GM04503 (cell line): ENCODE measurements around the gene CDKN2AIPNL.
A peak's percentile ranks its signal among the peaks of the same experiment; 100 is the strongest.

ENCODE experiments used
- DNase-seq: peaks from one replicate; pipeline ENCODE4 v3.0.0-alpha.2; 2012; ENCODE audit warnings: low read depth

Gene CDKN2AIPNL, protein sequence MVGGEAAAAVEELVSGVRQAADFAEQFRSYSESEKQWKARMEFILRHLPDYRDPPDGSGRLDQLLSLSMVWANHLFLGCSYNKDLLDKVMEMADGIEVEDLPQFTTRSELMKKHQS

DNA sequence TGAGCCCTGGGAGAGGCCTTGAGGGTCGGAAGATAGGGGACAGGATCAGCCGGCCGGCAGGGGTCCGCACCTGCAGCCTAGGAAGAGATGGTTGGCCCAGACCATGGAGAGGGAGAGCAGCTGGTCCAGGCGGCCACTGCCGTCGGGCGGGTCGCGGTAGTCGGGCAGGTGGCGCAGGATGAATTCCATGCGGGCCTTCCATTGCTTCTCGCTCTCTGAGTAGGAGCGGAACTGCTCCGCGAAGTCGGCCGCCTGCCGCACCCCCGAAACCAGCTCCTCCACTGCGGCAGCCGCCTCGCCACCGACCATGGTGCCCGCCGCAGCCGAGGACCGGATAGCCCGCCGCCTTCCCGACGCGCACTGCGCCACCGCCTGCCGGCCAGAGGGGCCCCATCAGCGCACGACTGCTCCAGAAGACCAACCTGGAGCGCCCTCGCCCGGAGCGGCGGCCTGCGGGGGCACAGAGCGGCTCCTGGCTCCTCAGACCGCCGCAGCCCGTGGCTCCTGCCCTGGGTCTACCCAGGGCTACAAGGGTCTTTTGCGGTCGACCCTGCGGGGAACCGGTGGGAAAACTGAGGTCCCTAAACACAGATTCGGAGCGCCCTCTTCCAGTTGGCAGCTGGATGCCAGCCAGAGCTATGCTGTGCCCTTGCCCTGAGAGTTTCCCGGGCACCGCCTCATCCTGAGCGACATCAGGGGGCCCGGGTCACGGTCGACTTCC, at the start of gene CDKN2AIPNL:
Gene CDKN2AIPNL (minus strand): TSS at position 336 of the 721 bp plus-strand sequence. CDS start 27 bp downstream, at position 309.
- no peak for DNase-seq

DNA sequence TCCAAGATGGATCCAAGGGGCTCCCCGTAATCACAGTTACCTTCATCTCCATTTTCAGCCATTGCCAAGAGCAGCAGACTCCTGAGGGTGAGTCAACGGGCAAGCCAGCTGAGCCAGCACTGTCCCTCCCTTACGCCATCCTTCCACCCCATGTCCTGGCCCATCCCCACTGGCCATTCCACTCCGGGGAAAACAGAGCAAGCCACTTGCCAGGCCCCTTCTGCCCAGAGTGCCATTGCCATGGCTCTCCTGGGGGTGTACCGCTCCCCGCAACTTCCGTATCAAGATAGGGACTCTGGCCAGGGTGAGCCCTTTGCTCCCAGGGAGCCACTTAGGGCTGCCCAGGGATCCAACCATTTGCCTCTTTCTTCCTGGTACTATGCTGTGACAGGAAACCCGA, 48.9 kb upstream of the CDKN2AIPNL start:
- no peak for DNase-seq

DNA sequence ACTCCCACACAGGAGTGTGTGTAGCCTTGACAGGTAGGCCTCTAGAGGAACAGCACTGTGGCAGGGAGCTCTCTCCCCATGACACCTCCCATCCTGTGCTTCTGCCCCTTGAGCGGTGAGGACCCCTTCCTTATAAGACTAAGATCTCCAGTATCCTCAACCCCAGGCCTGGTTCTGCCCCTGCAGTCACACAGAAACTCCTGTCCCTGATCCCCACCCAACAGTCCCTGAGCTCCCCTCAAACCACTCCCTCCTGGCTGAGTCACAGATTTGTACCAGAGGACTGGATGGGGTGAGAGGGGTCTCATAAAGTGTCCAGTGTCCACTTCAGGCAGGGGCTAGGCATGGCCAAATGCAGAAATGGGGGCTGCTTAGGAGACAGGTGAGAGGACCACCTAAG, 47.8 kb upstream of the CDKN2AIPNL start:
- no peak for DNase-seq

DNA sequence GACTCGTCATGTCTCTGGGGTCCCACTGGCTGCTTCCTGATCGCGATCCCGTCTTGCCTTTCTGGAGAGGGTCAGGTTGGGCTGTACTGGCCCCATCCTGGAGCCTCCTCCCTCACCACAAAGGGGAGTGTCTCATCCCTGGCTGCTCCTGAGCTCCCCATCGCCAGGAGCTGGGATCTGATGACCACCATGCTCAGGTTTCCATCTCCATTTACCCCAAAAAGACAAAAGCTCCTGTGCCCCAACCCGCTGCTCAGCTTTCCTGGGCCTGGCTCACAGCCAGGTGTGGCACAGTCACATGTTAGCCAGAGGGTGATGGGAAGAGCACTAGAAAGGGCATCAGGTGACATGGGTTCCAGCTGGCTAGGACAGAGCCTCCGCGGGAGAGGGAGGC, 47.3 kb upstream of the CDKN2AIPNL start:
- no peak for DNase-seq

DNA sequence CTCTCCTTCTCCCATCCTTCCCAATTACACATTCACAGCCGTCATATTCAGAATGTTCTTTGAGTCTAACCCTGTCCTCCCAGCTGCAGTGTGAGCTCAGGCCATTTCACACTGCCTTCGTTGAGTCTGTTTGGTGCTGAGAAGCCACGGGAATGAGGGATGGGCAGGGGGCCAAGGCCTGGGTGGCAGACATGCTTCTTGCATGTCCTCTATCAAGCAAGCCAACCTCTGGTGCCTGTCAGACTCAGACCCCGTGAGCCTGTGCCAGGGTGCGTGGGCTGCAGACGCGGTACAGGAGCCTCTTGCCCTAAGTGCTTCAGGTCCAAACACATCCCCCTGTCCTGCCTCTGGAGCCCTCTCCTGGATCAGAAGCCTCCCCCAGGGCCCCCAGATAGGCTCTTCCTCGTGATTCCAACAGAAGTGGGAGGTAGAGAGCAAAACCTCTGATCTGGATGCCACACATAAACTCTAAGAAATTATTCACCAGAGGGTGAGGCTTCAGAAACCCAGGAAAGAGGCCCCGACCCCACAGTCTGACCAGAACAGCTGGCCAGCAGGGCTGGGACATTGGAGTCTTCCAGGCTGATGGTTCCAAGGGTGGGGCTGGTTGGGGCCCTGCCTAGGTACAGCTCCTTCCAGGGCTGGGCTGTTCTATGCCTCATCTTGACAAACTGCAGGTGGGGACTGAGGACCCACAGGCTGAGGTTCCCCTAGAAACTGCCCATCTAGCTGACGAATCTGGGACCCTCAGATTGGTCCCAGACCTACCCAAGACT, 46.7 kb upstream of the CDKN2AIPNL start:
- peak; percentile 33 for DNase-seq

DNA sequence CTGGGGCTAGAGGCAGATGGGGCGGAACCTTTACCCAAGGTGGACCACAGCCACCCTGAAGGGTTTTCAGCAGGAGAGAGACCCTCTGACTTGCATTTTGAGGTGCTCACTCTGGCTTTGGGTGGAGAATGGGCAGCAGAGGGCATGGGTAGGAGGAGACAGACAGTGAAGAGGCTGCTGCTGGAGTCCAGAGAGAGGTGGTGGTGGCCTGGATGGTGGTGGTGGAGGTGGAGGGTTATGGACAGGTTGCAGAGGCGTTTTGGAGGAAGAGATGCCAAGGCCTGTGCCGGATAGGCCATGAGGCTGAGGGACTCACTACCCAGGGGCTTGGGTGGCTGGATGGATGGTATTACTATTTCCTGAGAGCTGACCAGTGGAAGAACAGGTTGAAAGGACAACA, 46.1 kb upstream of the CDKN2AIPNL start:
- DNase-seq = no peak

DNA sequence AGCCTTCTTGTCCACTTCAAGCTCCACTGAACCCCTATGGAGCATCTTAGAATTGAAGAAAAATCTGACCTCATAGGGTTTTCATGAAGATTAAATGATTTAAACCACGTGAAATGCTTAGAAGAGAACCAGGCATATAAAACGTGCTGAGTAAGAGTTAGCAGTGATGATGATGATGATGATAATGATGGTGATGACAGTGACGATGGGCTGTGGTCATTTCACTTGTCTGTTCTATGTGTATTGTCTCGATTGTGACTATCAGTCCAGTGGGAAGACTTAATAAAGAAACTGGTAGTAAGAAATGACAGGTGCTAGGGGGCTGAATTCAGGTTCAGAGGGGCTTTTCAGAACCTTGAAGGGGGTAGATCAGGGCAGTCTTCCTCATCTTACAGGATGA, 45.1 kb upstream of the CDKN2AIPNL start:
- no peak for DNase-seq

DNA sequence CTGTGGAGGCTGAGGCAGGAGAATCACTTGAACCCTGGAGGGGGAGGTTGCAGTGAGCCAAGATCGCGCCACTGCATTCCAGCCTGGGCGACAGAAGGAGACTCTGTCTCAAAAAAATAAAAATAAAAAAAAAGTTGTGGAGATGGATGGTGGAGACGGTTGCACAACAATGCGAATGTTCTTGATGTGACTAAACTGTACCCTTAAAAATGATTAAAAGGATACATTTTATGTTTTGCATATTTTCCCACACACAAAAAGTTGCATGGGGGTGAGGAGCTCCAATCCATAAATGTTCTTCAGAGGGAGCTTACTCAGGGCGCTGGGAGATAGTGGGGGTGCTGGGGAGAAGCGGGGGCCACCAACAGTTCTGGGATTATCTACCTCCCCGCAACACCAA, 43.8 kb upstream of the CDKN2AIPNL start:
- no peak for DNase-seq

DNA sequence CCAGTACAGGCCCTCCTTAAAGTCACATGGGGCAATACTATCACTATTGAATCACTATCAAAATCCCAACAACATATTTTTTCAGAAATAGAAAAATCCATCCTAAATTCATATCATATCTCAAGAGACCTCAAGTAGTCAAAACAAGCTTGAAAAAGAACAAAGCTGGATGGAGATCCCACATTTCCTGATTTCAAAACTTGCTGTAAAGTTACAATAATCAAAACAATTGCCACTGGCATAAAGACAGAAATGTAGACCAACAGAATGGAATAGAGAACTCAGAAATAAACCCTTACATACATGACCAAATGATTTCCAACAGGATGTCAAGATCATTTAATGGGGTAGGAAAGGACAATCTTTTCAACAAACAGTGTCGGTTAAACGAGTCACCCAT, 41.3 kb upstream of the CDKN2AIPNL start:
- peak; percentile 50 for DNase-seq

DNA sequence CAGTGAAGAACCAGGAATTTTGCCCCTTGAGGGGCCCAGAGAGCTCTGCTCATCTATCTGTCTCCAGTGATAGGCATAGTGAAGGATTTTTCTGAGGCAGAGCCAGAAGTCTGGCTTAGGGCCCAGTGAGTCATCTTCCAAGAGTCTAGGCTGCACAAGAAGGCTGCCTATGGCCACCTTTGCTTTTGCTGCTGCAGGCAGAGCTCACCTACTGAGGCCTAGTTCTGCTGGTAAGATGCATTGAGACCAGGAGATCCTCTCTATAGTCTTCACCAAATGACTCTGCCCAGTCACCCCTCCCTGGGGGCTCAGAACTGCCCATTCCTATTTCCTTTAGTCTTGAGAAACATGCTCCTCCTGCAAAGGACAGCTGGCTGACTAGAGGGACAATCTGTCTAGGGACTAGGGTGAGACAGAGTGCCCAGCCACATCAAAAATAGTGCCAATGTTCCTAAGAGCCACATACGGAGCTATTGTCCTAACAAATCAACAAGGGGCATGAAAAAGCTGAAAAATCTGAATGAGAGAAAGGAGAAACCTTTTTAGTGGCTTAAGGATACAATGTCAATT, 40.3 kb upstream of the CDKN2AIPNL start:
- DNase-seq = no peak

DNA sequence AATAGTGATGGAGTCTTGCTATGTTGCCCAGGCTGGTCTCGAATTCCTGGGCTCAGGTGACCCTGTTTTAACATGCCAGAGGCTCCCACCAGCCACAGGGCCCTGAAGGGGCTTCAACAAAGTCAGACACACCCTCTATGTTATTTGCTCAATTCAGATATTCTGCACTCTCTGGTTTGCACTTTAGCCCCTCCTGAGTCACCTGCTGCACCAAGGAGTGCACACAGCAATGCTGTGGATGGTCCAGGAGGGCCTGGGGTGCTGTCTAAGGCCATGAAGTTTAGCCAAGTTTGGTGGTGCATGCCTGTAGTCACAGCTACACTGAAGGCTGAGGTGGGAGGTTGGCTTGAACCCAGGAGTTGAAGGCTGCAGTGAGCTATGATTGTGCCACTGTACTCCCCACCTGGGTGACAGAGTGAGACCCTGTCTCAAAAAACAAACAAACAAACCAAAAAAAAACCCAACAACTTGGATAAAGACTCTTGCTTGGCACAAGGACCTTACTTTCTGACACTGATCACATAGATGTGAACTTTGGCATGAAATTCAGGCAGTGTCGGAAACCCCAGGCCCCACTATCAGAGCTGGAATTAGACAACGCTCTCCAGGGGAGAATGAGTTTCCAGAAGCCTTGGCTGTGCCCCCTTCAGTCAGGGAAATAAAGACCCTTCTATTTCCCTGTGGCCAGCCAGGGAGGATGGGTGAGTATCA, 39.7 kb upstream of the CDKN2AIPNL start:
- DNase-seq = no peak

DNA sequence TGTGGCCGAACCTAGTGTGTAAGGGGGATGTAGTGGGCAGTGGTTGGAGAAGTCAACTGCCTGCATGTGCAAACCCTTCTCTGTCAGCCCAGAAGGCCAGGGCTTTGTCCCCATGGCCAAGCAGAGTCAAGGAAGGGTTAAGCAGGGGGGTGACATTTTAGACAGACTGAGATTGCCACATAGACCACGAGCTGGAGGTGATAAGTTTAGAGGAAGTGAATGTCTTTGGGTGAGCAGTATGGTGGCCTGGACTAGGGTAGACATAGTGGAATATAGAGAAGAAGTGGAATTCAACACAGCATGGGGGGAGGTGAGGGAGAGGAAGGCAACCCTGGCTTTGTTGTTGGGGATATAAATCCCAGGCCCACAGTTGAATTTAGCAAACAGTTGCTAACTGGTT, 38.7 kb upstream of the CDKN2AIPNL start:
- DNase-seq = no peak

DNA sequence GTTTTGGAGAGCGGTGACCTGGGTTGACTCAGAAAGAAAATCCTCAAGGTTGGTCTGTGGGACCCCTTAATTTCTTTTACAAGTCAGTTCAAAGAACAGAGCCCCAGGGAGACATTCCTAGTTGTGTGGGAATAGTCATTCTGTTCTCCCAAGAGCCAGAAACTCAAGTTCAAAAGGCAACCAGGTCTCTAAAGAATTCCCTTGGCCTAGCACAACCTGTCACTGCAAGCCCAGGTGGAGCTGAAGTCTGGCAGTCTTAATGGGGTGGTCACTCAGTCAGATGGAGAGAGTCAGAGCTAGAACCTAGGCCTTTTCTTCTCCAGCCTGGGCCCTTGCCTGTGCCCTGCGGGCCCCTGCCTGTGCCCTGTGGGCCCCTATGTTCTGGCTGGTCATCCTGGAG, 37.5 kb upstream of the CDKN2AIPNL start:
- no peak for DNase-seq

DNA sequence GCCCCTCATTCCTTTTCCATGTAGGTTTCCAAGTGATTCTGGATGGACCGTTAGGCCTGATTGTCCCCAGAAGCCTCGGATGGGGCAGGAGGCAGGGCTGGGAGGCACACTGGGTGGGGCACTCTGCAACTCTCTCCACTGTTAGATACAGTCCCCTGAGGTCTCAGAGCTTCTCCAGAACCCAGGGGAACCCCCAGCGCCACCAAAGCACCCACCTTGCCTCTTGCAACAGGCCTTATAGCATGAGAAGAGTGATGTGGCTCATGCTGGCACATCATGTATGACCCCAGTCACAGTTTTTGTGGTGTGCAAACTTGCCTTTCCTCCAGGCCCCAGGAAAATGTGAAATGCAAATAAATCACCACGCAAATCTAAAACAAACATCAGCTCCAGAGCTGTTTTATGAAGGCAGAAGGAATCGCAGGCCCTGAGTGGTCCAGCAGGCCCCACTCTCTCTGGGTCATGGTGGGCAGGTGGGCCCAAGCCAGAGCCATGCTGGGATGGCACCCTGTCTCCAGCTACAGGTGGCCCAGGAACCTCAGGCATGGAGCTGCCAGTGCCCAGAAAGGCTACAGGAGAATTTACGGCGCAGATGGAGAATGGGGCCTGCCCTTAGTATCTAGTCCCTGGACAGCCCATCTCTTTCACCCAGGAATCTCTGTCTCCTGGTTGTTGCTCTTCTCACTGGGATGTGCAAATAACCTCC, 36.3 kb upstream of the CDKN2AIPNL start:
- no peak for DNase-seq

DNA sequence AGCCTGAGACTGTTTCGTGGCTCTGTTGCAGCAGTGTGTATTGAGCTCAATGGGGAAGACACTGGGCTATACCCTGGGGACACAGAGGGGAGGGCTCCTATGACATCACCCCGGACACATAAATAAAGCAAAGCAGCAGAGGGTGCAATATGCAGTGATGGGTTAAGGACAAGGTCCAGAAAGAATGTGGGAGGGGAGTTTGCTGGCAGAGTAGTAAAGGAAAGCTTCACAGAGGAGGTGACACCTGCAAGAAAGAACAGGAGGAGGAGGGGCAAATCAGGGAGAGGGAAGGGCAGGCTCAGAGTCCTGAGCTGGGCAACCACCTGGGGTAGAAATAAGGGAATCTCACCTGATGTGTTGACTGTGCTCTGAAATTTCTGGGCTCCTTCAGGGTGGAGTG, 35.3 kb upstream of the CDKN2AIPNL start:
- no peak for DNase-seq

DNA sequence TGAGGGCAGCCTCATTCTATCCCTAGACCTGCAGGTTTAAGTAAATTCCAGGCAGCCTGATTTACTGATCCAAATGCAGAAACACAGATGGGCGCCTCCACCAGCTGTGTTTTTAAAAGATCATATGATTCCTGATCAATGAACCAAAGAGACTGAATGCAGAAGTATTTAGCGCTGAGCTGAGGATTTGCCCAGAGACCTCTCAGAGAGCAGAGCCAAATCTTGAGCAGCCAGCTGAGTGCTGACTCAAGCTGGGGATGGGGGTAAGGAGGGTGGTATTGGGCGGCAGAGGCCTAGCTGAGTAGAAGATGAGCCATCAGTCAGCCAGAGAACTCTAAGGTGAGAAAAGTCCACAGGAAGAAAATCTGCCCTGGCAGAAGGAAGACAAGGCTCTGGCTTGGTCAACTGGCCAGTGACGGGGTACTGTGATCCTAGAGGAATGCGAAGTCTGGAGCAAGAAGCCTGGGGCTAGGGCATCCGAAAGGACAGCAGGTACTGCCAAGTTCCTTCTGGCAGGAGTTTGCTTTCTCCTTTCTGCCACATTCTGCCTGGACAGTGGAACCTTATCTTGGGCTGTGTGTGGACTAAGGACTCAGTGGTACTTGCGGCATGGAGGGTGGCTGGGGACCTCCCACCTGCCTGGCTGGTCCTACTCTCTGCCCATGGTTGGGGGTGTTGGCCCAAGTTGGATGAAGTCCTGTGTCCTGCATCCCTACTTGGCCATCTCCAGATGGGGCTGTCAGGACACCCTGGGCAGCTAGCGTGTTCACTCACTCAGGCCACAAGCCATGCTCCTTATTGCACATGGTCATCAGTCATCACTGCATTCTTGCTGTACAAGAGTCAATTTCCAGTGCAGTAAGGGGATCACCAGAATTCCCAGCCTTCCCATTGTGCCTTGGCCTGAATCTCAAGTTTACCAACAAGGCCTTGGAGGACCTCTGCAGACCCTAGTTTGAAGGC, 34.5 kb upstream of the CDKN2AIPNL start:
- no peak for DNase-seq

DNA sequence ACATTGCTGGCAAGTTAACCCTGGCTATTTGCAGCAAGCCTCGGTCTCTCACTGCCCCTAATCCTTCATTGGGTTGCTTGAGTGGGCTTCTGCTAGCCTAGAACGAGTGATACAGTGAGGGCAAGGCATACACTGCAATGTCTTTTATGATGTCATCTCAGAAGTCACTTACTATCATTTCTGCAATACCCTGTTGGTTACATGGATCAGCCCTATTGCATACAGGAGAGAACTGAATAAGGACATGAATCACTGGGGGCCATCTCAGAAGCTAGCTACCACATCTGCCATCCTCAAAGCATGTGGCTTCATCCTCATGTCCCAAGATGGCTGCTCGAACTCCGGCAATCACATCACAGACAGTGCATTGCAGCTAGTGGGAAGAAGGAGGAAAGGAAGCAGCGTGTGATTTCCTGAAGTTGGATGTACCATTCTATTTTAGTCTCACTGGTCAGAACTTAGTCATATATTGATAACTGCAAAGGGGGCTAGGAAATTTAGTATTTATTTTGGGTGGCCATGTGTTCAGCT, 33.3 kb upstream of the CDKN2AIPNL start:
- DNase-seq = no peak

DNA sequence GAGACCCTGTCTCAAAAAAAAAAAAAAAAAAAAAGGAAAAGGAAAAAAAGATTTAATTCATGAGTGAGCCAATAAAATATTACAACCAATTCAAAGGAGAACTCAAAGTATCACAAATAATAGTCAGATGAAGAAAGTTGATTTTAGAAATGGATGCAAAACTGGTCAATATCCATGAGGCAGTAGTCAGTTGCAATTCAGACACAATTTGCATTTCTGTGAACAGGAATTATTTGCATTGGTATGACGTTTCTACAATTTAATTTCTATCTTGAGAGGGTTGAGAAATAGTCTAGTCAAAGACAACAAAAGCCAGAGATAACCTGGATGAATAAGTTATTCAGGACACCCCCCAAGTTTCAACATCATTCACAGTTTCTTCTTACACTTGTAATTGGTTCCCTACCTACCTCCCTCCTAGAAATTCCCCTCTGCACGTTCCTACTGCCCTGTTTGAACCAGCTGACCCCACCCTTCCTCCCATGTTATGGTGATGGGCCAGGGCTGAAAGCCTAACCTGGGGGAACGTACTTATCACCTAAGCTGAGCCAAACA, 28.6 kb upstream of the CDKN2AIPNL start:
- no peak for DNase-seq

DNA sequence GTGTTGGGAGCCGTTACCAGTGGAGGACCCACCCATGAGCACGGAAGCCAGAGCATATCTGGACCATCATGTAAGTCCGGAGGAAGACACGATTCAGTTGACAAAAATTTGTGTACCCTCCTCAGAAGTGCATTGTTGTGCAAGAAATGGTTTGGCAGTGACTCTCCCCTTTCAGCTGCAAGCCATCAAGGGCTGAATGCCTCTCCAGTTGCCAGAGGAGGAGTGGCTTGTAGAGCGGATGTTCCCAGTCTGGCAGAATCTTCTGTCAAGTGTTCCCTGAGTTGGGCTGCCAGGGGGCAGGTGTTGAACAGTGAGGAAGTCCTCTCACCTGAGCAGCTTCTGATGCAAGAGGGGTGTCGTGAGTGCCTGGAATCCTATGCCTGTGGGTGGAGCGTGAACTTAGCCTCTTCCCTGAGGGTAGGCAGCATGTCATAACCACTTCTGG, 27.6 kb upstream of the CDKN2AIPNL start:
- DNase-seq = peak; percentile 98

DNA sequence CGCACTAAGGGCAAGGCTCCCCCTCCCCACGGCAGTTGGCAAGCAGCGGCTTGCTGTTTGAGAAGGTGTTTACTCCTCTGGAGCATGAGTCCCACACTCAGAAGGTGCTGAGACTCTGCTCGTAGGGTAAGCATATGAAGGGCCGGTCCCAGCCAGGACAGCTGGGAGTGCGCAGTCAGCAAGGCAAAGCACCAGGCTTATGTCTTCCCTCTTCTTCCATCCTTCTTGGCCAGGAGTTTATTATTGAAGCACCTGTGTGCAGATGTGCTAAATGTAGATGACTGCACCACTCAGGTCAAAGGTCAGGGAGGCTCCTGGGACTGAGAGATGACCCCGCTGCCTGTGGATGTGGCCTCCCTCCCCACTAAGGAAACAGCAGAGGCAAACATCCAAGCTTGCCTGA, 27.0 kb upstream of the CDKN2AIPNL start:
- DNase-seq = no peak
